ENCODE measurements around the gene SNCB.
A peak's percentile ranks its signal among the peaks of the same experiment; 100 is the strongest.

Gene SNCB

DNA sequence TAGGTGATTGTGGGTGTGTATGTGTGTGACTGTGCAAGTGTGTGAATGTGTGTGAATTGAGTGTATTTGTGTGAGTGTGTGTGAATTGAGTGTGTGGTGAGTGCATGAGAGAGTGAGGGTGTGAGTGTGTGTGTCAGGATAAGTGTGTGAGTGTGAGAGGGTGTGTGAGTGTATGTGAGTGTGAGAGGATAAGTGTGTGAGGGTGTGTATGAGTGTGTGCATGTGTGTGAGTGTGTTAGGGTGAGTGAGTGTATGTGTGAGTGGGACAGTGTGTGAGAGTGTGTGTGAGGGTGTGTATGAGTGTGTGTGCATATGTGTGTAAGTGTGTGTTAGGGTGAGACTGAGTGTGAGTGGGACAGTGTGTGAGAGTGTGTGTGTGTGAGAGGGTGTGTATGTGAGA is 42.0 kb downstream of the SNCB start:
- TF ChIP-seq, protein P1, sequence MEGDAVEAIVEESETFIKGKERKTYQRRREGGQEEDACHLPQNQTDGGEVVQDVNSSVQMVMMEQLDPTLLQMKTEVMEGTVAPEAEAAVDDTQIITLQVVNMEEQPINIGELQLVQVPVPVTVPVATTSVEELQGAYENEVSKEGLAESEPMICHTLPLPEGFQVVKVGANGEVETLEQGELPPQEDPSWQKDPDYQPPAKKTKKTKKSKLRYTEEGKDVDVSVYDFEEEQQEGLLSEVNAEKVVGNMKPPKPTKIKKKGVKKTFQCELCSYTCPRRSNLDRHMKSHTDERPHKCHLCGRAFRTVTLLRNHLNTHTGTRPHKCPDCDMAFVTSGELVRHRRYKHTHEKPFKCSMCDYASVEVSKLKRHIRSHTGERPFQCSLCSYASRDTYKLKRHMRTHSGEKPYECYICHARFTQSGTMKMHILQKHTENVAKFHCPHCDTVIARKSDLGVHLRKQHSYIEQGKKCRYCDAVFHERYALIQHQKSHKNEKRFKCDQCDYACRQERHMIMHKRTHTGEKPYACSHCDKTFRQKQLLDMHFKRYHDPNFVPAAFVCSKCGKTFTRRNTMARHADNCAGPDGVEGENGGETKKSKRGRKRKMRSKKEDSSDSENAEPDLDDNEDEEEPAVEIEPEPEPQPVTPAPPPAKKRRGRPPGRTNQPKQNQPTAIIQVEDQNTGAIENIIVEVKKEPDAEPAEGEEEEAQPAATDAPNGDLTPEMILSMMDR (IDR thresholded peaks at IDR 0.05; ENCODE audit: low read depth, low read length), result no peak
- no peak for DNase-seq (ENCODE audit: extremely low read depth, low read depth)

DNA sequence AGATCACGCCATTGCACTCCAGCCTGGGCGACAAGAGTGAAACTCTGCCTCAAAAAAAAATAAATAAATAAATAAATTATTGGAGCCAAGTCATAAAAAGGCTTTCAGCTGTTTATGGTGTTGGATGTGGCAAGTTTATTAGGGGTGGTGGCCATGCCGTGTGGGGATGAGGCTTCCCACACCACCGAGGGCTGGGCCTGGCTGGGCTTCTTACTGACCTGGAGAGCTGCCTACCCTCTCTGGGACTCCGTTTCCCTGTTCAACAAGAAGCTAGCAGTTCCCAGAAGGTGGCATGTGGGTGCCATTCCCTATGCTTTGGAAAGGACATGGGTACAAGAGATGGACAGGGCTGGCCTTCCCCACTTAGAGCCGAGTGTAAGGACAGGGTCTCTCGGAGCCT is 42.9 kb downstream of the SNCB start:
- TF ChIP-seq, protein P1 (IDR thresholded peaks at IDR 0.05; ENCODE audit: low read depth, low read length), result no peak
- no peak for DNase-seq (ENCODE audit: extremely low read depth, low read depth)

GRCh38 chr5:176583076-176583475 is 47.3 kb downstream of the SNCB start:
- no peak for DNase-seq (ENCODE audit: extremely low read depth, low read depth)
- TF ChIP-seq, protein P1 (IDR thresholded peaks at IDR 0.05; ENCODE audit: low read depth, low read length), result no peak

DNA sequence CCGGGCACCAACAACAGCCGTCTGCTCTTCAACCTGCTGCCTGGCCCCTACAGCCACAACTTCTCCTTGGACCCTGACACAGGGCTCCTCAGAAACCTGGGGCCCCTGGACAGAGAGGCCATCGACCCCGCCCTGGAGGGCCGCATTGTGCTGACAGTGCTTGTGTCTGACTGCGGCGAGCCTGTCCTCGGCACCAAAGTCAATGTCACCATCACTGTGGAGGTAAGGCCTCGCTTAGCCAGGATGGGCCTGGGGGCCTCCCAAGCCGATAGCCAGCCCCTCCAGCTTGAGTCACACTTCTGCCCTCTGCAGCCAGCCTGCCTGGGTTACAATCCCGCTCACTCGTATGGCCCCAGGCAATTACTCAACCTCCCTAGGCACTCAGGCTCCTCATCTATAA is 49.0 kb downstream of the SNCB start:
- TF ChIP-seq, protein P1 (IDR thresholded peaks at IDR 0.05; ENCODE audit: low read depth, low read length), result no peak

GRCh38 chr5:176579323-176579722 is 51.0 kb downstream of the SNCB start:
- DNase-seq (ENCODE audit: extremely low read depth, low read depth), result no peak
- TF ChIP-seq, protein P1 (IDR thresholded peaks at IDR 0.05; ENCODE audit: low read depth, low read length), result no peak

More for the DNA sequence above, 49.0 kb downstream of the SNCB start:
- no peak for DNase-seq (ENCODE audit: extremely low read depth, low read depth)

- TF ChIP-seq, protein P1 (IDR thresholded peaks at IDR 0.05; ENCODE audit: low read depth, low read length), result peak; percentile 38
These were observed 51.9 kb downstream of the SNCB start for GRCh38 chr5:176578391-176578808.

GRCh38 chr5:176577312-176578176 is 52.8 kb downstream of the SNCB start:
- no peak for DNase-seq (ENCODE audit: extremely low read depth, low read depth)
- TF ChIP-seq, protein P1 (IDR thresholded peaks at IDR 0.05; ENCODE audit: low read depth, low read length), result no peak

More at GRCh38 chr5:176578391-176578808, 51.9 kb downstream of the SNCB start:
- DNase-seq (ENCODE audit: extremely low read depth, low read depth), result no peak
